Neural cell (in vitro differentiated cells): ENCODE results near the gene TMEM143. TPM values are rescaled to one million over a fixed set of nuclear protein-coding genes. Genes with fewer than 3 reads are reported as not detected.

Source experiments
- H2AFZ ChIP-seq: fragments of 200-600, 300-800 bp; sonication (generic), shearing (Covaris generic); 2 replicates; pipeline ENCODE4 v1.6.0; 2014; ENCODE audit warnings: low read depth, mild to moderate bottlenecking, antibody characterized with exemption, low read length, moderate library complexity
- H3F3A ChIP-seq: fragments of 200-600 bp; shearing (Covaris generic); 2 replicates; pipeline ENCODE4 v1.6.1; 2016; ENCODE audit warnings: mild to moderate bottlenecking, moderate library complexity, mixed read lengths, antibody characterized with exemption, low read length; ENCODE audit not compliant: insufficient read depth, poor library complexity, severe bottlenecking
- H3K27ac ChIP-seq: fragments of 200-600, 300-800 bp; sonication (generic), shearing (Covaris generic); 2 replicates; pipeline ENCODE4 v1.5.1; 2014; ENCODE audit warnings: mild to moderate bottlenecking, low read length, moderate library complexity
- H3K27me3 ChIP-seq: fragments of 300-800, 200-600 bp; sonication (generic), shearing (Covaris generic); 2 replicates; pipeline ENCODE4 v1.6.0; 2014; ENCODE audit warnings: mild to moderate bottlenecking, low read depth, low read length, moderate library complexity; ENCODE audit not compliant: insufficient read depth
- H3K36me3 ChIP-seq: fragments of 300-800, 200-600 bp; sonication (generic), shearing (Covaris generic); 2 replicates; pipeline ENCODE4 v1.5.1; 2014; ENCODE audit warnings: mild to moderate bottlenecking, antibody characterized with exemption, low read length, moderate library complexity; ENCODE audit not compliant: insufficient read depth
- H3K4me2 ChIP-seq: fragments of 300-800, 200-600 bp; sonication (generic), shearing (Covaris generic); 2 replicates; pipeline ENCODE4 v1.6.0; 2014; ENCODE audit warnings: mild to moderate bottlenecking, low read length
- H3K4me3 ChIP-seq: fragments of 300-800, 200-600 bp; sonication (generic), shearing (Covaris generic); 2 replicates; pipeline ENCODE4 v1.5.1; 2014; ENCODE audit warnings: mild to moderate bottlenecking, low read length, moderate library complexity
- H3K79me2 ChIP-seq: fragments of 200-600 bp; shearing (Covaris generic); replicated peaks from 2 replicates; pipeline ENCODE4 v1.6.0; 2014; ENCODE audit warnings: mild to moderate bottlenecking, low read length, moderate library complexity; ENCODE audit not compliant: insufficient read depth
- H3K9ac ChIP-seq: fragments of 300-800, 200-600 bp; sonication (generic), shearing (Covaris generic); 2 replicates; pipeline ENCODE4 v1.6.1; 2016; ENCODE audit warnings: mild to moderate bottlenecking, low read length, mixed read lengths
- H3K9me2 ChIP-seq: fragments of 200-600 bp; shearing (Covaris generic); 2 replicates; pipeline ENCODE4 v1.6.1; 2016; ENCODE audit warnings: mild to moderate bottlenecking, low read length, mixed read lengths; ENCODE audit not compliant: insufficient read depth
- H3K9me3 ChIP-seq: fragments of 200-600, 300-800 bp; sonication (generic), shearing (Covaris generic); 2 replicates; pipeline ENCODE4 v1.6.1; 2016; ENCODE audit warnings: mild to moderate bottlenecking, mixed run types, low read length, moderate library complexity, mixed read lengths
- H4K20me1 ChIP-seq: fragments of 200-600 bp; shearing (Covaris generic); 2 replicates; pipeline ENCODE4 v1.6.1; 2016; ENCODE audit warnings: mild to moderate bottlenecking, mixed run types; ENCODE audit not compliant: insufficient read depth
- EP300 ChIP-seq: fragments of 450-650 bp; conservative IDR thresholded peaks from 2 replicates; pipeline ENCODE4 v1.6.1; 2014; ENCODE audit warnings: antibody characterized with exemption, mild to moderate bottlenecking, moderate library complexity; ENCODE audit not compliant: poor library complexity, severe bottlenecking
- EZH2 ChIP-seq: fragments of 200-600, 300-800 bp; shearing (Covaris generic), sonication (generic); IDR thresholded peaks from 2 replicates; pipeline ENCODE4 v1.6.1; 2014; ENCODE audit warnings: antibody characterized with exemption, low read length, borderline replicate concordance, mild to moderate bottlenecking; ENCODE audit not compliant: insufficient read depth, poor library complexity, severe bottlenecking
- MXI1 ChIP-seq: fragments of 450-650 bp; conservative IDR thresholded peaks from 2 replicates; pipeline ENCODE4 v1.6.1; 2014; ENCODE audit warnings: antibody characterized with exemption, mild to moderate bottlenecking; ENCODE audit not compliant: poor library complexity, severe bottlenecking
- POLR2AphosphoS5 ChIP-seq: IDR thresholded peaks from 2 replicates; pipeline ENCODE4 v1.6.1; 2012
- RAD21 ChIP-seq: fragments of 450-650 bp; conservative IDR thresholded peaks from 2 replicates; pipeline ENCODE4 v1.6.1; 2014; ENCODE audit warnings: antibody characterized with exemption, mild to moderate bottlenecking, moderate library complexity
- REST ChIP-seq: IDR thresholded peaks from 2 replicates; pipeline ENCODE4 v1.6.1; 2012; ENCODE audit warnings: borderline replicate concordance
- SMC3 ChIP-seq: fragments of 450-650 bp; conservative IDR thresholded peaks from 2 replicates; pipeline ENCODE4 v1.6.1; 2014; ENCODE audit warnings: antibody characterized with exemption, mild to moderate bottlenecking, moderate library complexity; ENCODE audit not compliant: poor library complexity
- TAF1 ChIP-seq: IDR thresholded peaks from 2 replicates; pipeline ENCODE4 v1.6.1; 2012; ENCODE audit warnings: low read depth
- polyA plus RNA-seq: library from polyadenylated mRNA; depleted of rRNA; stranded (reverse); fragments of >200 nt; gene quantifications from 2 replicates; pipeline ENCODE4 v1.2.3, GENCODE V29; 2014
- TF ChIP-seq, protein P1 (sequence below): fragments of 450-650 bp; IDR thresholded peaks from 2 replicates; pipeline ENCODE4 v1.5.1; 2014; ENCODE audit warnings: antibody characterized with exemption, mild to moderate bottlenecking, moderate library complexity; ENCODE audit not compliant: poor library complexity, severe bottlenecking

TMEM143 gene
- polyA plus RNA-seq, 1 donor from 2014 or later, result 4.2 TPM

DNA sequence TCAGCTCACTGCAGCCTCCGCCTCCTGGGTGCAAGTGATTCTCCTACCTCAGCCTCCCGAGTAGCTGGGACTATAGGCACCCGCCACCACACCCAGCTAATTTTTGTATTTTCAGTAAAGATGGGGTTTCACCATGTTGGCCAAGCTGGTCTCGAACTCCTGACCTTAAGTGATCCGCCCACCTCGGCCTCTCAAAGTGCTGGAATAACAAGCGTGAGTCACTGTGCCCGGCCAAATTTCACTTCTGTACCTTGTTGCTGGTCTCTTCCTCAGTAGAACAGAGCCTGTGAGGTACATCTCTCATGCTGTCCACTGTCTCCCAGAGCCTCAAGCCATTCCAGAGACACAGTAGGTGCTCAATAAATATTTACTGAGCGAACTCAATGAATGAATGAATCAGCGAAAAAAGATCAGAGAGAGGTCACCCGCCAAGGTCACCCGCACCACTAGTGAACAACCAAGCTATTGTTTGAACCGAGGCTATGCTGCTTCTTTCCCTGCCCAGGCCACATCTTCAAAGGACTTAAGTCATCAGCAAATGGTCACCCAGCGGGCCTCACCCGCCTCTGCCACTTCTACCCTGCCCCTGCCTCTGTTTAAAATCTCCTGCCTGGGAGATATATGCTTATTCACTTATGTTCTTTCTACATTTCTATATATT, 9.3 kb downstream of the TMEM143 start:
- Histone ChIP-seq H3K9me3 (no peaks in the 10 kb centered on the region), H2AFZ (no peak overlapping the region), H3K9ac (no peak overlapping the region), H3F3A (no peaks in the 10 kb centered on the region), H3K4me2 (no peak overlapping the region), H4K20me1 (no peaks in the 10 kb centered on the region), H3K4me3 (no peak overlapping the region), H3K79me2 (no peaks in the 10 kb centered on the region), H3K27ac (no peak overlapping the region), H3K27me3 (no peaks in the 10 kb centered on the region), H3K36me3 (no peaks in the 10 kb centered on the region), H3K9me2 (no peaks in the 10 kb centered on the region)
- TF ChIP-seq REST, result no peak
- TF ChIP-seq RAD21, result no peak
- no peak for TF ChIP-seq POLR2AphosphoS5
- no peak for TF ChIP-seq EP300
- no peak for TF ChIP-seq SMC3
- no peak for TF ChIP-seq TAF1
- TF ChIP-seq EZH2, result no peak
- TF ChIP-seq, protein P1, sequence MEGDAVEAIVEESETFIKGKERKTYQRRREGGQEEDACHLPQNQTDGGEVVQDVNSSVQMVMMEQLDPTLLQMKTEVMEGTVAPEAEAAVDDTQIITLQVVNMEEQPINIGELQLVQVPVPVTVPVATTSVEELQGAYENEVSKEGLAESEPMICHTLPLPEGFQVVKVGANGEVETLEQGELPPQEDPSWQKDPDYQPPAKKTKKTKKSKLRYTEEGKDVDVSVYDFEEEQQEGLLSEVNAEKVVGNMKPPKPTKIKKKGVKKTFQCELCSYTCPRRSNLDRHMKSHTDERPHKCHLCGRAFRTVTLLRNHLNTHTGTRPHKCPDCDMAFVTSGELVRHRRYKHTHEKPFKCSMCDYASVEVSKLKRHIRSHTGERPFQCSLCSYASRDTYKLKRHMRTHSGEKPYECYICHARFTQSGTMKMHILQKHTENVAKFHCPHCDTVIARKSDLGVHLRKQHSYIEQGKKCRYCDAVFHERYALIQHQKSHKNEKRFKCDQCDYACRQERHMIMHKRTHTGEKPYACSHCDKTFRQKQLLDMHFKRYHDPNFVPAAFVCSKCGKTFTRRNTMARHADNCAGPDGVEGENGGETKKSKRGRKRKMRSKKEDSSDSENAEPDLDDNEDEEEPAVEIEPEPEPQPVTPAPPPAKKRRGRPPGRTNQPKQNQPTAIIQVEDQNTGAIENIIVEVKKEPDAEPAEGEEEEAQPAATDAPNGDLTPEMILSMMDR, result no peak
- no peak for TF ChIP-seq MXI1

- Histone ChIP-seq H3K79me2 (no peaks in the 10 kb centered on the region), H3K27me3 (no peaks in the 10 kb centered on the region), H3K9ac (no peak overlapping the region), H3K36me3 (no peaks in the 10 kb centered on the region), H4K20me1 (no peaks in the 10 kb centered on the region), H2AFZ (no peak overlapping the region), H3K9me3 (no peaks in the 10 kb centered on the region), H3K27ac (no peak overlapping the region), H3K4me2 (no peak overlapping the region), H3K9me2 (no peaks in the 10 kb centered on the region), H3K4me3 (no peak overlapping the region), H3F3A (no peaks in the 10 kb centered on the region)
- no peak for TF ChIP-seq SMC3
- TF ChIP-seq, protein P1, result no peak
- no peak for TF ChIP-seq RAD21
- no peak for TF ChIP-seq EP300
- TF ChIP-seq REST, result no peak
- TF ChIP-seq EZH2, result no peak
- TF ChIP-seq TAF1, result no peak
- no peak for TF ChIP-seq POLR2AphosphoS5
- no peak for TF ChIP-seq MXI1
Observed at GRCh38 chr19:48353677-48354076, 10.1 kb downstream of the TMEM143 start.
